ENCODE measurements around the gene RNF182. TPM values are rescaled to one million over a fixed set of nuclear protein-coding genes. Genes with fewer than 3 reads are reported as not detected.
"Not testable (repeated sequence)": the region's sequence is repeated elsewhere in the genome, so short reads cannot be mapped to it uniquely, and the experiment has no call there.

Gene RNF182
- total and polyA plus RNA-seq, 10 donors, result 0.02 to 3.6 (median 0.33) TPM; not detected in 3

DNA sequence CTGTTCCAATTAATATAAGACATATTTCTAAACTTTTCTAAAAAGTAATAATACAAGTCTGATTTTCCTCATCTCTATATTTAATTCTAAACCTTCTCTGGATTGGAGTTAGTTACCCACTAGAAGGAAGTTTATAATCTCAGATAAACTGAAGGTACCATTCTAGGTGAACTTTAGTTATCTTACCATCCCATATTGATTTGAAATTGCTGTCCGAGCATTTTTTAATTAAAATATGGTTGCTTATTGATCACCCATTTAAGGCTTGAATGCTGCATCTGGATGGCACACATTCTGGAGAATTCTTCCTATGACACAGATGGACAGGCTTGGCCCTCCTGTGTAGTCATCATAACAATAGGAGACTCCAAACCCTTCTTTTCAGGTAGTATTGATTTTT lies 8.0 kb downstream of the RNF182 start:
- peaks cover 0 to 5% (median 0%) of the 10 kb centered on the region in 8 donors for H3K9me3 ChIP-seq
- no peaks in the 10 kb centered on the region for H3K4me1 ChIP-seq
- peaks cover 0 to 42% (median 15%) of the 10 kb centered on the region in 7 donors for H3K27me3 ChIP-seq (replicated peaks in 1 of 7)
- intact Hi-C loops (cut with DNase I; ENCODE audit: low total_unique reads), result no loop called here
- no peaks in the 10 kb centered on the region for H3K36me3 ChIP-seq
- WGBS, 5 donors, result 89 to 100% (median 92%) methylated on average over 1 of the region's 1 CpG
- DNase-seq, result no peak
- H3K4me3 ChIP-seq, result no peak overlapping the region
- TF ChIP-seq, protein P1, sequence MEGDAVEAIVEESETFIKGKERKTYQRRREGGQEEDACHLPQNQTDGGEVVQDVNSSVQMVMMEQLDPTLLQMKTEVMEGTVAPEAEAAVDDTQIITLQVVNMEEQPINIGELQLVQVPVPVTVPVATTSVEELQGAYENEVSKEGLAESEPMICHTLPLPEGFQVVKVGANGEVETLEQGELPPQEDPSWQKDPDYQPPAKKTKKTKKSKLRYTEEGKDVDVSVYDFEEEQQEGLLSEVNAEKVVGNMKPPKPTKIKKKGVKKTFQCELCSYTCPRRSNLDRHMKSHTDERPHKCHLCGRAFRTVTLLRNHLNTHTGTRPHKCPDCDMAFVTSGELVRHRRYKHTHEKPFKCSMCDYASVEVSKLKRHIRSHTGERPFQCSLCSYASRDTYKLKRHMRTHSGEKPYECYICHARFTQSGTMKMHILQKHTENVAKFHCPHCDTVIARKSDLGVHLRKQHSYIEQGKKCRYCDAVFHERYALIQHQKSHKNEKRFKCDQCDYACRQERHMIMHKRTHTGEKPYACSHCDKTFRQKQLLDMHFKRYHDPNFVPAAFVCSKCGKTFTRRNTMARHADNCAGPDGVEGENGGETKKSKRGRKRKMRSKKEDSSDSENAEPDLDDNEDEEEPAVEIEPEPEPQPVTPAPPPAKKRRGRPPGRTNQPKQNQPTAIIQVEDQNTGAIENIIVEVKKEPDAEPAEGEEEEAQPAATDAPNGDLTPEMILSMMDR (IDR thresholded peaks at IDR 0.05 in 8 of 11, conservative IDR thresholded peaks at IDR 0.05 in 3 of 11), result no peak
- TF ChIP-seq POLR2A (IDR thresholded peaks at IDR 0.05) (no peak), POLR2AphosphoS5 (IDR thresholded peaks at IDR 0.05) (no peak)
- H3K27ac ChIP-seq, result no peak overlapping the region

DNA sequence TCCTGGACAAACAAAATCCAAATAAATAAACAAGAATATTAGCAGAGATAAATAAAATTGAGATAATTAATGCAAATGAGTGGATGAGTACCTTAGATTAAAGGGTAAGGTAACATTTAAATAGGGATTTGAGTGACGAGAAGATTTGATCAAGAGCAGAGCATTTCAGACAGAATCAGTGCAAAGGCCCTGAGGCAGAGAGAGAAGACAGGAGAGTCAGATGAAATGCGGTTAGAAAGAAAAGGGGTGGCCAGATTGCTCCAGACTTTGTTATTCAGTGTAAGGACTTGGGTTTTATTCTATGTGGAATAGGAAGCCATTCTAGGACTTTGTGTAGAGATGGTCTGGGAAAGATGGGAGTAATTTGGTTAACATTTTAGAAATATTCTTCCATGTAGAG lies 10.0 kb downstream of the RNF182 start:
- Histone ChIP-seq H3K27me3 (replicated peaks in 1 of 7) (peaks cover 0 to 23% (median 3%) of the 10 kb centered on the region in 7 donors), H3K36me3 (no peaks in the 10 kb centered on the region), H3K4me1 (no peaks in the 10 kb centered on the region), H3K27ac (no peak overlapping the region), H3K4me3 (no peak overlapping the region), H3K9me3 (peaks cover 0 to 5% (median 0%) of the 10 kb centered on the region in 8 donors)
- TF ChIP-seq POLR2A (IDR thresholded peaks at IDR 0.05) (no peak), POLR2AphosphoS5 (IDR thresholded peaks at IDR 0.05) (no peak)
- TF ChIP-seq, protein P1 (IDR thresholded peaks at IDR 0.05 in 8 of 11, conservative IDR thresholded peaks at IDR 0.05 in 3 of 11), result no peak
- 92 to 98% (median 94%) methylated on average over 2 of the region's 2 CpGs for WGBS, 5 donors
- no peak for DNase-seq
- intact Hi-C loops (cut with DNase I; ENCODE audit: low total_unique reads), result no loop called here

DNA sequence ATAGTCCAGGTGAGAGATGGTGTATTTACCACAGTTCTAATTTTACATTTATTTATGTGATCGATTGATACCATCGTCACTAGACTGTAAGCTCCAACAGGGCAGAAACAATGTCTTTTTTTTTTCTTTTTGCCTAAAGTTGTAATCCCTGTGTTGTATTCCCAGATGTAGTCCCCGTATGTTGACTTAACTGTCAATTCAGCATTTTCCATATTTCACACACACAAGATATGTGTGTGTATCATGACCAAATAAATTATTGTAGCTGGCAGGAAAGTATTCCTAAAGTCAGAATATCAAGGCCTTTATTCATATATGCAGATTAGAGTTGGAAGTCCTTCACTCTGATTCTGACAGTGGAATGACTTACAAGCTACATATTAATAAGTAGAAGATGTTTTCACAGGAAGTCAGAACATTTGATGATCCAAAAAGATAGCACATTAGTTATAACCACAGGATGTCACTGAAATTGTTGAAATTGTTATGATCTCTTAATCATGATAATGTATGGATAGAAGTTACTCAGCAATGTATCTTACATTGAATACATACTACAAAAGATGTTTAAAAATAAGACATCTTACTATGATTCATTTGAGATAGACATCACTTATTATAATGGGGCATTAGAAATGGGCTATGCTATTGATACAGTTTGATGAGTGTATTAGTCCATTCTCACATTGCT lies 10.6 kb downstream of the RNF182 start:
- no peak for TF ChIP-seq POLR2AphosphoS5 (IDR thresholded peaks at IDR 0.05)
- TF ChIP-seq, protein P1 (IDR thresholded peaks at IDR 0.05 in 8 of 11, conservative IDR thresholded peaks at IDR 0.05 in 3 of 11), result no peak
- no peak for TF ChIP-seq POLR2A (IDR thresholded peaks at IDR 0.05)
- Histone ChIP-seq H3K27ac (no peak overlapping the region), H3K9me3 (peaks cover 0 to 5% (median 0%) of the 10 kb centered on the region in 8 donors), H3K4me3 (no peak overlapping the region), H3K36me3 (no peaks in the 10 kb centered on the region), H3K4me1 (no peaks in the 10 kb centered on the region), H3K27me3 (replicated peaks in 1 of 7) (peaks cover 0 to 17% (median 3%) of the 10 kb centered on the region in 7 donors)
- 94 to 97% (median 96%) methylated on average over 3 of the region's 3 CpGs for WGBS, 5 donors
- DNase-seq, result no peak
- intact Hi-C loops (cut with DNase I; ENCODE audit: low total_unique reads), result no loop called here

DNA sequence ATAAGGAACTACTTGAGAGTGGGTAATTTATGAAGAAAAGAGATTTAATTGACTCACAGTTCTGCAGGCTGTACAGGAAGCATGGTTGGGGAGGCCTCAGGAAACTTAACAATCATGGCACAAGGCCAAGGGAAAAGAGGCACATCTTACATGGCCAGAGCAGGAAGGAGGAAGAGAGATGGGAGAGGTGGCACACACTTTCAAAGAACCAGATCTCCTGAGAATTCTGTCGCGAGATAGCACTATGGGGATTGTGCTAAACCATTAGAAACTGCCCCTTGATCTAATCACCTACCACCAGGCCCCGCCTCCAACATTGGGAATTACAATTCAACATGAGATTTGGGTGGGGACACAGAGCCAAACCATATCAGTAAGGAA lies 11.1 kb downstream of the RNF182 start:
- H3K27me3 ChIP-seq (replicated peaks in 1 of 7), result peaks cover 0 to 12% (median 0%) of the 10 kb centered on the region in 7 donors
- DNase-seq; H3K9me3 ChIP-seq; H3K4me3 ChIP-seq; H3K4me1 ChIP-seq; H3K36me3 ChIP-seq; intact Hi-C loops (cut with DNase I; ENCODE audit: low total_unique reads); H3K27ac ChIP-seq: not testable (repeated sequence)
- WGBS, 5 donors, result 68 to 91% (median 72%) methylated on average over 3 of the region's 3 CpGs
